H1 (cell line): Measurements from ENCODE around the gene GRID1. TPM values are rescaled to one million over a fixed set of nuclear protein-coding genes. Genes with fewer than 3 reads are reported as not detected.

Source experiments
- FOSL1 ChIP-seq: IDR thresholded peaks from 2 replicates; pipeline ENCODE4 v1.6.1; 2011; ENCODE audit warnings: mild to moderate bottlenecking, low read depth, low read length, moderate library complexity; ENCODE audit not compliant: insufficient read depth
- polyA plus RNA-seq, 7 experiments: library from polyadenylated mRNA; depleted of rRNA in 3 of 7; stranded (reverse) in 5 of 7; unstranded in 2 of 7; fragments of >200 nt in 5 of 7; fragments of 200-250 nt in 2 of 7; gene quantifications; 1 replicate in 5 of 7; 2 replicates in 1 of 7; 4 replicates in 1 of 7; pipeline versions ENCODE4 v1.2.1 to v1.2.3, GENCODE V29; 2011 to 2013; ENCODE audit warnings: missing spikeins in 2 of 7, mixed read lengths in 2 of 7
- total RNA-seq: library from RNA; stranded (reverse); fragmentation: NEBNext Ultra II Directional; extraction: Animal tissue kit (Norgen Biotek cat#: 25700); gene quantifications from 2 replicates; pipeline ENCODE4 v1.2.1, GENCODE V29; 2021

The GRID1 gene
- total and polyA plus RNA-seq, 2 of the 8 experiments (the other 6 are each of a cell fraction or from before 2014, with no cell fraction given) = 0.22 to 0.30 TPM

DNA sequence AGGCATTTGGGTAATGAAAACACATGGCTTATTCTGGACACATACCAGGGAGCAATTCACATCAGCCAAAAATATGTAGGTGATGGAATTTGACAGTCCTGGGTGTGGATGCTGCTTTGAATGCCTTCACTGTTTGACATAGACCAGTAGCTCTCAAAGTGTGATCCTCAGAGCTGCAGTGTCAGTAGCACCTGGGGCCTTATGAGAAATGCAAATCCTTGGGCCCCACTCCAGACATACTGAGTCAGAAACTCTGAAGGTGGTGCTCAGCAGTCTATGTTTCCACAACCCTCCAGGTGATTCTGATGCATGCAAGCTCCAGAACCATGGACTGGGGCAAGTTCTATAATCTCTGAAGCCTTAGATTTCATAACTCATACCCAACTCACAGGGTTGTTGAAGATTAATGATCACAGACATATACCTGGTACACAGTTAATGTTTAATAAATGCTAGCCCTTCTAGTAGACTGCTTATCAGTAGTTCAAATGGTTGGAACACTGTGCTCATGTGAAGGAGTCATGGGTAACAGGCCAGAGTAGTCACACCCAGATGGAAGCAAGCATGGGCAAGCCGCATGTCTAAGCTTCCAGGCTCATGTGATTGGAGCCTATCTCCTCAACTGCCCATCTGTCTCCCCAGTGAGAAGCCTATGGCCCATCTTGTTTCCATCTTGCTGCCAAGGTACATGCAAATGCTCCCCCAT is 715.7 kb downstream of the GRID1 start (continued):
- TF ChIP-seq FOSL1 = no peak
